ENCODE data around the gene KCMF1. TPM values are rescaled to one million over a fixed set of nuclear protein-coding genes. Genes with fewer than 3 reads are reported as not detected.
"Not testable (repeated sequence)": the region's sequence is repeated elsewhere in the genome, so short reads cannot be mapped to it uniquely, and the experiment has no call there.

Gene KCMF1
- total RNA-seq, 4 donors from 2014 or later: 41.5 to 97.3 (median 55.5) TPM

- Histone ChIP-seq H3K4me1 (peaks cover 10 to 55% (median 22%) of the 10 kb centered on the region in 4 donors), H3K36me3 (no peaks in the 10 kb centered on the region), H3K27ac (no peak overlapping the region), H3K27me3 (no peaks in the 10 kb centered on the region), H3K4me3 (no peak overlapping the region), H3K9me3 (no peaks in the 10 kb centered on the region)
- 64 to 83% methylated on average over 1 to 4 of the region's 4 CpGs for WGBS, 2 donors (ENCODE audit: low coverage in 1 of 2)
- DNase-seq: no peak
- TF ChIP-seq POLR2AphosphoS5 (IDR thresholded peaks at IDR 0.05) (no peak), EP300 (IDR thresholded peaks at IDR 0.05; ENCODE audit: low read depth) (no peak), POLR2A (IDR thresholded peaks at IDR 0.05) (no peak), CTCF (IDR thresholded peaks at IDR 0.05) (no peak)
- intact Hi-C loops (cut with DNase I; ENCODE audit: low total_unique reads) (no loop called here), in situ Hi-C loops (cut with MboI; ENCODE audit: low pct_ligation_motif_present in 1 of 4, low pct_unique_long_range_greater_than_20kb in 1 of 4, low sequenced_read_pairs in 3 of 4) (loop anchor here in 1 of 4 donors (25.0 kb wide), 1 partner anchor 344 kb away; no protein-coding TSS in a partner anchor)
These were observed 28.0 kb upstream of the KCMF1 start for GRCh38 chr2:84942964-84943421.

- Histone ChIP-seq H3K27ac (no peak overlapping the region), H3K4me1 (peaks cover 10 to 44% (median 21%) of the 10 kb centered on the region in 4 donors), H3K9me3 (no peaks in the 10 kb centered on the region), H3K27me3 (no peaks in the 10 kb centered on the region), H3K4me3 (no peak overlapping the region), H3K36me3 (no peaks in the 10 kb centered on the region)
- TF ChIP-seq POLR2A (IDR thresholded peaks at IDR 0.05) (no peak), POLR2AphosphoS5 (IDR thresholded peaks at IDR 0.05) (no peak), EP300 (IDR thresholded peaks at IDR 0.05; ENCODE audit: low read depth) (no peak), CTCF (IDR thresholded peaks at IDR 0.05) (no peak)
- in situ Hi-C loops (cut with MboI; ENCODE audit: low pct_ligation_motif_present in 1 of 4, low pct_unique_long_range_greater_than_20kb in 1 of 4, low sequenced_read_pairs in 3 of 4) (loop anchor here in 1 of 4 donors (25.0 kb wide), 1 partner anchor 343 kb away; no protein-coding TSS in a partner anchor), intact Hi-C loops (cut with DNase I; ENCODE audit: low total_unique reads) (no loop called here)
- 87 to 92% methylated on average over 4 to 7 of the region's 7 CpGs for WGBS, 2 donors (ENCODE audit: low coverage in 1 of 2)
- no peak for DNase-seq
These were observed 26.6 kb upstream of the KCMF1 start for GRCh38 chr2:84944295-84944909.

GRCh38 chr2:84945838-84946203, 25.1 kb upstream of the KCMF1 start:
- intact Hi-C loops (cut with DNase I; ENCODE audit: low total_unique reads); H3K27me3 ChIP-seq; H3K36me3 ChIP-seq; H3K4me3 ChIP-seq; H3K9me3 ChIP-seq: not testable (repeated sequence)
- DNase-seq: peak; percentile 63
- peak overlapping the region; percentile 73 to 83 (median 78) for H3K27ac ChIP-seq
- peaks cover 0 to 30% (median 12%) of the 10 kb centered on the region in 4 donors for H3K4me1 ChIP-seq
- in situ Hi-C loops (cut with MboI; ENCODE audit: low pct_ligation_motif_present in 1 of 4, low pct_unique_long_range_greater_than_20kb in 1 of 4, low sequenced_read_pairs in 3 of 4): loop anchor here in 1 of 4 donors (25.0 kb wide), 1 partner anchor 341 kb away; no protein-coding TSS in a partner anchor
- WGBS, 2 donors (ENCODE audit: low coverage in 1 of 2): 20 to 33% methylated on average over 2 to 3 of the region's 3 CpGs

GRCh38 chr2:84946204-84947009, 24.6 kb upstream of the KCMF1 start:
- Histone ChIP-seq H3K36me3 (no peaks in the 10 kb centered on the region), H3K4me3 (no peak overlapping the region), H3K9me3 (no peaks in the 10 kb centered on the region), H3K27ac (peak overlapping the region; percentile 73 to 83 (median 78)), H3K4me1 (peaks cover 0 to 24% (median 9%) of the 10 kb centered on the region in 4 donors), H3K27me3 (no peaks in the 10 kb centered on the region)
- no peak for TF ChIP-seq EP300 (IDR thresholded peaks at IDR 0.05; ENCODE audit: low read depth)
- peak; percentile 72 for TF ChIP-seq POLR2A (IDR thresholded peaks at IDR 0.05)
- TF ChIP-seq CTCF (IDR thresholded peaks at IDR 0.05): no peak
- peak in 2 of 3 donors; percentile 71 to 84 for TF ChIP-seq POLR2AphosphoS5 (IDR thresholded peaks at IDR 0.05)
- peak; percentile 77 for DNase-seq
- WGBS, 2 donors (ENCODE audit: low coverage in 1 of 2): 40 to 55% methylated on average over 3 to 12 of the region's 12 CpGs
- in situ Hi-C loops (cut with MboI; ENCODE audit: low pct_ligation_motif_present in 1 of 4, low pct_unique_long_range_greater_than_20kb in 1 of 4, low sequenced_read_pairs in 3 of 4) (loop anchor here in 1 of 4 donors (25.0 kb wide), 1 partner anchor 341 kb away; no protein-coding TSS in a partner anchor), intact Hi-C loops (cut with DNase I; ENCODE audit: low total_unique reads) (no loop called here)

Measured in transverse colon (tissue), 4 donors.